GM18526 (cell line): Measurements from ENCODE around the gene MARCHF9.

ENCODE experiments used
- POLR2A ChIP-seq: IDR thresholded peaks from 3 replicates; pipeline ENCODE4 v1.6.1; 2011; ENCODE audit not compliant: insufficient read length; ENCODE audit errors: extremely low read depth

MARCHF9 gene, protein sequence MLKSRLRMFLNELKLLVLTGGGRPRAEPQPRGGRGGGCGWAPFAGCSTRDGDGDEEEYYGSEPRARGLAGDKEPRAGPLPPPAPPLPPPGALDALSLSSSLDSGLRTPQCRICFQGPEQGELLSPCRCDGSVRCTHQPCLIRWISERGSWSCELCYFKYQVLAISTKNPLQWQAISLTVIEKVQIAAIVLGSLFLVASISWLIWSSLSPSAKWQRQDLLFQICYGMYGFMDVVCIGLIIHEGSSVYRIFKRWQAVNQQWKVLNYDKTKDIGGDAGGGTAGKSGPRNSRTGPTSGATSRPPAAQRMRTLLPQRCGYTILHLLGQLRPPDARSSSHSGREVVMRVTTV

DNA sequence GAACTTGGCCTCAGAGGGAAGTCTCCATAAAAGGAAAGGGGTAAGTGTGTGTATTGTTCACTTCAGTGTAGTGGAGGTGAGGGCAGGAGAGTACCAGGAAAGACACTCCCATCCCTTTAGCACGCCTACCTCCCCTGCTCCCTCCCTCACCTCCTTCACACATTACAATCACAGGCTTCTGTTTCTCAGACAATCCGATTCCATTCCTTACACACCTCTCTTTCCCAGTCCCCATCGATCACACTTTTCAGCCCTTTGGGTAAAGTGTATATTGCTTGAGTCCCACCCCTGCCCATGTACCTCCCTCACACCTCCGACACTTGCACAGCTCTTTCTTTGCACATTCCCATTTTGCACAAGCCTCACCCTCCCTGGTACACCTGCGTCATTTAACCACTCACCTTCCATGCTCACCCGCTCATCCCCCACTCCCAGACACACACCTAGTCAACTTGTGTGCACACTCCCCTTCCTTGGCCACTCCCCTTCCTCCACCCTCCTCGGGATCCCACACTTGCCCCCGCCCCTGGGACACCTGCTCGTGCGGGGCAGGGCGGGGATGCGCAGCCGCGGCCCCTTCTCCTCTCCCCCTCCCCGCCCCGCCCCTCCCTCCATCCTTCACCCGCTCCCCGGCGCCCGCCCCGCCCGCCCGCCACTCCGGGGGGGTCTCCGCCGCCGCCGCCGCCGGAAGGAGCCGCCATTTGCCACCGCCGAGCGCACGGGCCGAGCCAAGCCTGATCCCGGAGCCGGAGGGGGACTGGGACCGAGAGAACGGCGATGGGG, at the start of gene MARCHF9:
TSS of gene MARCHF9 (plus strand) at position 693 of the 783 bp plus-strand sequence. CDS start 426 bp downstream, outside the sequence.
- no peak for TF ChIP-seq POLR2A

- TF ChIP-seq POLR2A: no peak
Measured at GRCh38 chr12:57707250-57707649, 47.7 kb upstream of the MARCHF9 start.

- TF ChIP-seq POLR2A: no peak
Measured at GRCh38 chr12:57708296-57708695, 46.6 kb upstream of the MARCHF9 start.

DNA sequence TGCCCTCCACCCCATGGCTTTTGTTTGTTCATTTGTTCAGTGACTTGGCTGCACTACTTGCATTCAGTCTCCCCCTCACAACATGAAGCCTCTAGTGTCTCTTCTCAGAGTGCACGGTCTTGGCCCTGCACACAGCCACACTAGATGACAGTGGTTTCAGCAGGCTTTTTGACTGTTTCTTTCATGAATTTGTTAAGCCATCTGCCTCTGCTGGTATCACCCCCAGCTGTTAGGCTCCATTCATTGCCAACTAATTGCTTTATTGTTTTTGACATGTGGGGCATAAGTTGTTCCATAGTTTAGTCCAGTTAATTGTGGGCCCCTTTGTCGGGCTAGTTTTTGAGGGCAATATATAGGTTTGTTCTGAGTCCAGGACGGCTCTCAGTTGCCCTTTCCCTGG, 42.2 kb upstream of the MARCHF9 start:
- no peak for TF ChIP-seq POLR2A

- no peak for TF ChIP-seq POLR2A
Measured at GRCh38 chr12:57713209-57713608, 41.7 kb upstream of the MARCHF9 start.

DNA sequence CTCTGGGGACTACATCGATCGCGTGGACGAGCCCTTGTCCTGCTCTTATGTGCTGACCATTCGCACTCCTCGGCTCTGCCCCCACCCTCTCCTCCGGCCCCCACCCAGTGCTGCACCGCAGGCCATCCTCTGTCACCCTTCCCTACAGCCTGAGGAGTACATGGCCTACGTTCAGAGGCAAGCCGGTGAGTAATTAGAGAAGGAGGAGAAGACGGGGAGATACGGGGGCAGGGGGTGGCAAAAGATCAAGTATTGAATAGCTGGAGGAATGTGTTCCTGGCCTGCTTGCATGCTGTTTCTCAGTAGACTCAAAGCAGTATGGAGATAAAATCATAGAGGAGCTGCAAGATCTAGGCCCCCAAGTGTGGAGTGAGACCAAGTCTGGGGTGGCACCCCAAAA, 39.1 kb upstream of the MARCHF9 start:
- TF ChIP-seq POLR2A: no peak

DNA sequence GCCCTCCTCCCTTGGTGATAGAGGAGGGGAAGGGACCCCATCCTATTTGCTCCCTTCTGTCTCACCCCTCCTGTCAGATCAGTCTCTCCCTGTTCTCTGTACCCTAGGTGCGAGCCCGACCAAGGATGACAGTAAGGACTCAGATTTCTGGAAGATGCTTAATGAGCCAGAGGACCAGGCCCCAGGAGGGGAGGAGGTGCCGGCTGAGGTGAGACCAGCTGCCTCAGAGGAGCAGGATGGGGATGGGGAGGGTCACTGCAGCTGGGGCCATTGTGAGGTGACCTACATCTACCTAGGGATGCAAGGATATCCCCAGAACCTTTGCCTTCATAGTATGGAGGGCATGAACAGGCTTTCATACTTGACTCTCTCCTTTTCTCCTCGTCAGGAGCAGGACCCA, 38.6 kb upstream of the MARCHF9 start:
- no peak for TF ChIP-seq POLR2A

DNA sequence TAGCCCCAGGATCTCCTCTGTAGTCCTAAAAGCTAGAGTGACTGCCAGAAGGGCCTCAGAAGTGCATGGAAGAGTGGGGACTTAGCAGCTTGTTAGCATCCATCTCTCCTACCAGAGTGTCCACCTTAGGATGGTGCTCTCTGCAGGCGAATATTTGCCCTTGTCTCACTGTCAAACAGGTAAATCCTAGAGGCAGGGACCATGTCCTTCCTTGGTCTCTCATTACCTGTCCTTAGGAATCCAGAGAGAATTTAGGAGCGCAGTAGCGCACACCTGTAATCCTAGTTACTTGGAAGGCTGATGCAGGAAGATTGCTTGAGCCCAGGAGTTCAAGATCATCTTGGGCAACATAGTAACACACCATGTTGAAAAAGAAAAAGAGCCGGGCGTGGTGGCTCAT, 37.8 kb upstream of the MARCHF9 start:
- no peak for TF ChIP-seq POLR2A

DNA sequence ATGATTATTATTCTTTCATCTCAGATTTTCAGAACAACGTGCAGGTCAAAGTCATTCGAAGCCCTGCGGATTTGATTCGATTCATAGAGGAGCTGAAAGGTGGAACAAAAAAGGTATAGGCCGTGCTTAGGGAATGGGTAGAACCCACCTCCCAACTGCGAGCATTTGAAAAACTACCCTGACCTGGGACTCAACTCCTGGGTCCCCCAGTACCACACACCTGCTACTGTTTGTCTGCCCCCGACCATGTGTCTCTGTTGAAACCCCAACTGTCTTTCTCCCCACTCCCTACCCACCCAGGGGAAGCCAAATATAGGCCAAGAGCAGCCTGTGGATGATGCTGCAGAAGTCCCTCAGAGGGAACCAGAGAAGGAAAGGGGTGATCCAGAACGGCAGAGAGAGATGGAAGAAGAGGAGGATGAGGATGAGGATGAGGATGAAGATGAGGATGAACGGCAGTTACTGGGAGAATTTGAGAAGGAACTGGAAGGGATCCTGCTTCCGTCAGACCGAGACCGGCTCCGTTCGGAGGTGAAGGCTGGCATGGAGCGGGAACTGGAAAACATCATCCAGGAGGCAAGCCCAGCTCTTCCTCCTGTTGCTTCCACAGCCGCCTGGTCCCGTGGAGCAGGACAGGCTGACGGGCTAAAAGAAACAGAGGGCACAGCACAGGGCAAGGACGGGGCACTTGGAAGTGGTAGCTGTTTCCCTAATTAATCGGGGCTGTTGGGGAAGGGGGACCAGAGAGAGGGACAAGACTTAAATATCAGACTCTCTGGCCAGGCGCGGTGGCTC, 36.9 kb upstream of the MARCHF9 start:
- TF ChIP-seq POLR2A: no peak

- no peak for TF ChIP-seq POLR2A
Measured at GRCh38 chr12:57718641-57719528, 36.0 kb upstream of the MARCHF9 start.

DNA sequence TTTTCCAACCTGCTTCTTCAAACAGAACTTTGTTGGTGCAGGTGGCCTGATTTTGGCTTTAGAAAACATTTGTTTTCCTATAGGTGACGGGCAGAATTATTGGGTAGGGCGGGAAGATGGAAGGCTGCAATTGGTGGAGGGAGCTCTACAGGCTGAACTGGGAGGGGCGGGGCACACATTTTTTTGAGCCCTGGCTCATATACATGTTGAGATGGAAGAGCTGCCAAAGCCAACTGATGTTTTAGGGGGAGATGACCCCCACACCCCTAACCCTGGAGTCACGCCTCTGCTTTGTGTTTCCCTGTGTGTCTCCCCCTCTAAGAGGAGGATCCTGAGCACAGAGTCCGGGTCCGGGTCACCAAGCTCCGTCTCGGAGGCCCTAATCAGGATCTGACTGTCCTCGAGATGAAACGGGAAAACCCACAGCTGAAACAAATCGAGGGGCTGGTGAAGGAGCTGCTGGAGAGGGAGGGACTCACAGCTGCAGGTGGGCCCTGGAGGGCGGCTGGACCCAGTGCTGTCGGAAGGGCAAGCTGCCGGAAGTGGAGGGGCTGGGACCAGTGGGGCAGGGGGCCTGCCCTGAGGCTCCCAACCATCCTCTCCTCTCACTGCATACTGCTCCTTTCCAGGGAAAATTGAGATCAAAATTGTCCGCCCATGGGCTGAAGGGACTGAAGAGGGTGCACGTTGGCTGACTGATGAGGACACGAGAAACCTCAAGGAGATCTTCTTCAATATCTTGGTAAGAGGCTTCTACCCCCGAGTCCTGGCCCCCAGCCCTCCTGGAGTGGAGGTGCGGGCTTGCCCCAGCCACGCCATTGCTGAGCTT, 34.9 kb upstream of the MARCHF9 start:
- TF ChIP-seq POLR2A: no peak

DNA sequence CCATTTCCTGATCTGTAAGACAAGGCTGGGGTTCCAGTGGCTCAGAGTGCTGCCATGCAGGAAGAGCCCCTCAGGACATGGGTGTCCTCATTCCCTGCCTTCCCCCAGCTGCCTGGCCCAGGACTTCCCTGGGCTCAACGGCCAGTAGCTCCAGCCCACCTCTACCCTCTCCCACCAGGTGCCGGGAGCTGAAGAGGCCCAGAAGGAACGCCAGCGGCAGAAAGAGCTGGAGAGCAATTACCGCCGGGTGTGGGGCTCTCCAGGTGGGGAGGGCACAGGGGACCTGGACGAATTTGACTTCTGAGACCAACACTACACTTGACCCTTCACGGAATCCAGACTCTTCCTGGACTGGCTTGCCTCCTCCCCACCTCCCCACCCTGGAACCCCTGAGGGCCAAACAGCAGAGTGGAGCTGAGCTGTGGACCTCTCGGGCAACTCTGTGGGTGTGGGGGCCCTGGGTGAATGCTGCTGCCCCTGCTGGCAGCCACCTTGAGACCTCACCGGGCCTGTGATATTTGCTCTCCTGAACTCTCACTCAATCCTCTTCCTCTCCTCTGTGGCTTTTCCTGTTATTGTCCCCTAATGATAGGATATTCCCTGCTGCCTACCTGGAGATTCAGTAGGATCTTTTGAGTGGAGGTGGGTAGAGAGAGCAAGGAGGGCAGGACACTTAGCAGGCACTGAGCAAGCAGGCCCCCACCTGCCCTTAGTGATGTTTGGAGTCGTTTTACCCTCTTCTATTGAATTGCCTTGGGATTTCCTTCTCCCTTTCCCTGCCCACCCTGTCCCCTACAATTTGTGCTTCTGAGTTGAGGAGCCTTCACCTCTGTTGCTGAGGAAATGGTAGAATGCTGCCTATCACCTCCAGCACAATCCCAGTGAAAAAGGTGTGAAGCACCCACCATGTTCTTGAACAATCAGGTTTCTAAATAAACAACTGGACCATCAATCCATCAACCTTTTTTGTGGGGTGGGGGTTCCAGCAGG, 34.0 kb upstream of the MARCHF9 start:
- TF ChIP-seq POLR2A: no peak

DNA sequence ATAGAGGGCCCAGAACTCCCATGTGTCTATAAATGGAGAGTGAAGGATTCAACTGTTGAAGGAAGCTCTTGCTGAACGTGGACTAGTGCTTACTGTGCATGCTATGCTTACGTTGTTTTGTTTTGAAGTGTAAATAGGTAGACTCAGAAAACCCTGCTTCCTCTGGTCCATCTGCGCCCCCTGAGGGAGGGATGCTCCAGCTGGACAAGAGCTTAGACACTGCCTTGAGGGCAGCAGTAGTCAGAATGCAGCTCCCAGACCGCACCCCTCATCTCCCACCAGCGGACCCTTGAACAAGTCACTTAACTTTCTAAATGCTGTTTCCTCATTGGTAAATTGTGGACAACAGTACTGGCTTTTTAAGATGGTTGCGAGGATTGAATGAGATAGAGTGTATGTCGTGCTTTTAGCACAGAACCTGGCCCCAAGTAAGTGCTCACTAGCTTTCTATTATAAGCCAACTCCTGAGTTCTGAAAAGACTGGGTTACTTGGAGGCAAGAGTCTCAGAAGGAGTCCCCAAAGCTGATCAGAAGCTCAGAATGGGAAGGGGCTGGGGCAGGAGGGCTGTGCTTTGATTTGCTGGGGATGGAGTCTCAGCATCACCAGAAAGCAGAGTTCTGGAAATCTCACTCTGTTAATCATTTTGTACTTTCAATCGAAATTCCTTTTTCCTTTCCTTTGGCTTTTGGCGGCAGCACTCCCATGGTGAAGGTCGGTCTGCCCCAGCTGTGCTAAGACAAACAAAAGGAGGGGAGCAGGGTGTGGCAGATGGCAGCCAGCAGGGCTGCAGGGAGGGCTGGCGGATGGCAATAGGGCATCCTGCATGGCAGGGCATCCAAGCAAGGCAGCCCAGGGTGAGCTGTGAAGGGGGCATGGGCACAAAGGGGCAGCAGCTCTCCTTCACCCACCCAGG, 31.9 kb upstream of the MARCHF9 start:
- TF ChIP-seq POLR2A: no peak
